OCI-LY1 (cell line): Measurements from ENCODE around the gene USP8.

Experiments used
- H2AFZ ChIP-seq: fragments of 200-600 bp; sonication (generic), shearing (Covaris generic); 2 replicates; pipeline ENCODE4 v1.6.0; 2014; ENCODE audit warnings: antibody characterized with exemption, mild to moderate bottlenecking, low read length
- H3F3A ChIP-seq: fragments of 200-600 bp; sonication (generic), shearing (Covaris generic); 2 replicates; pipeline ENCODE4 v1.6.0; 2014; ENCODE audit warnings: mild to moderate bottlenecking, antibody characterized with exemption, low read length, moderate library complexity; ENCODE audit not compliant: insufficient read depth
- H3K27ac ChIP-seq: fragments of 200-600 bp; sonication (generic); 2 replicates; pipeline ENCODE4 v1.5.1; 2014; ENCODE audit warnings: low read length, mixed run types, mild to moderate bottlenecking, low read depth; ENCODE audit not compliant: poor library complexity, severe bottlenecking
- H3K27me3 ChIP-seq: fragments of 200-600 bp; sonication (generic); 2 replicates; pipeline ENCODE4 v1.6.0; 2014; ENCODE audit warnings: antibody characterized with exemption, mild to moderate bottlenecking, low read length, moderate library complexity; ENCODE audit not compliant: insufficient read depth
- H3K36me3 ChIP-seq: fragments of 200-600 bp; sonication (generic); 2 replicates; pipeline ENCODE4 v1.6.1; 2014; ENCODE audit warnings: mild to moderate bottlenecking, antibody characterized with exemption, low read length, moderate library complexity, mixed read lengths; ENCODE audit not compliant: insufficient read depth
- H3K4me1 ChIP-seq: fragments of 200-600 bp; sonication (generic); 2 replicates; pipeline ENCODE4 v1.5.1; 2014; ENCODE audit warnings: mild to moderate bottlenecking, low read length, moderate library complexity; ENCODE audit not compliant: insufficient read depth, severe bottlenecking
- H3K4me2 ChIP-seq: fragments of 200-600 bp; sonication (generic), shearing (Covaris generic); 2 replicates; pipeline ENCODE4 v1.6.1; 2014; ENCODE audit warnings: low read length
- H3K4me3 ChIP-seq: fragments of 200-600 bp; sonication (generic); 2 replicates; pipeline ENCODE4 v1.5.1; 2014; ENCODE audit warnings: low read length, low read depth, mild to moderate bottlenecking, mixed read lengths; ENCODE audit not compliant: poor library complexity, severe bottlenecking
- H3K79me2 ChIP-seq: fragments of 200-600 bp; shearing (Covaris generic); 2 replicates; pipeline ENCODE4 v1.6.1; 2016; ENCODE audit warnings: mixed run types, low read length, mixed read lengths; ENCODE audit not compliant: insufficient read depth
- H3K9ac ChIP-seq: fragments of 200-600 bp; sonication (generic), shearing (Covaris generic); 2 replicates; pipeline ENCODE4 v1.6.1; 2014; ENCODE audit warnings: mild to moderate bottlenecking, low read length, mixed read lengths
- H3K9me2 ChIP-seq: fragments of 200-600 bp; sonication (generic), shearing (Covaris generic); 2 replicates; pipeline ENCODE4 v1.6.1; 2014; ENCODE audit warnings: low read depth, mild to moderate bottlenecking, low read length, mixed read lengths
- H3K9me3 ChIP-seq: fragments of 200-600 bp; shearing (Covaris generic); 2 replicates; pipeline ENCODE4 v1.6.1; 2014; ENCODE audit warnings: low read length, mixed read lengths
- H4K20me1 ChIP-seq: fragments of 200-600 bp; sonication (generic), shearing (Covaris generic); 2 replicates; pipeline ENCODE4 v1.6.0; 2016; ENCODE audit warnings: mild to moderate bottlenecking, low read length; ENCODE audit not compliant: insufficient read depth
- CTCF ChIP-seq: fragments of 200-600 bp; sonication (generic), shearing (Covaris generic); IDR thresholded peaks from 2 replicates; pipeline ENCODE4 v1.5.1; 2017; ENCODE audit warnings: mild to moderate bottlenecking, antibody characterized with exemption, low read length, moderate library complexity, mixed read lengths
- EZH2 ChIP-seq: fragments of 200-600 bp; sonication (generic), shearing (Covaris generic); IDR thresholded peaks from 2 replicates; pipeline ENCODE4 v1.8.0; 2017; ENCODE audit warnings: borderline replicate concordance, mixed run types, mild to moderate bottlenecking, antibody characterized with exemption, low read length, moderate library complexity, mixed read lengths

Gene USP8

GRCh38 chr15:50431204-50431603, 7.0 kb downstream of the USP8 start:
- Histone ChIP-seq H3K4me3 (no peak overlapping the region), H3K9ac (no peak overlapping the region), H3F3A (no peaks in the 10 kb centered on the region), H3K36me3 (peaks cover 12% of the 10 kb centered on the region), H3K9me3 (no peaks in the 10 kb centered on the region), H2AFZ (no peak overlapping the region), H3K4me2 (no peak overlapping the region), H3K27me3 (no peaks in the 10 kb centered on the region), H3K27ac (no peak overlapping the region), H3K4me1 (peaks cover 4% of the 10 kb centered on the region), H3K79me2 (peaks cover 81% of the 10 kb centered on the region), H4K20me1 (0 out of 2 replicates have a peak, but pooled peaks cover 3% of the 10 kb centered on the region), H3K9me2 (no peaks in the 10 kb centered on the region)
- no peak for TF ChIP-seq CTCF
- no peak for TF ChIP-seq EZH2

GRCh38 chr15:50432230-50432629, 8.0 kb downstream of the USP8 start:
- Histone ChIP-seq H3K9ac (no peak overlapping the region), H3K4me3 (no peak overlapping the region), H3K4me2 (no peak overlapping the region), H3K9me3 (no peaks in the 10 kb centered on the region), H3K9me2 (no peaks in the 10 kb centered on the region), H3K79me2 (peaks cover 80% of the 10 kb centered on the region), H3K27me3 (no peaks in the 10 kb centered on the region), H3K36me3 (peaks cover 8% of the 10 kb centered on the region), H4K20me1 (peaks cover 4% of the 10 kb centered on the region; the same call in 1 of the 2 replicates), H2AFZ (no peak overlapping the region), H3F3A (no peaks in the 10 kb centered on the region), H3K27ac (no peak overlapping the region), H3K4me1 (peaks cover 4% of the 10 kb centered on the region)
- TF ChIP-seq EZH2: no peak
- TF ChIP-seq CTCF: no peak

- H3K4me2 ChIP-seq: no peak overlapping the region
- no peak overlapping the region for H3K27ac ChIP-seq
- no peaks in the 10 kb centered on the region for H3K9me3 ChIP-seq
- H3K27me3 ChIP-seq: no peaks in the 10 kb centered on the region
- peaks cover 59% of the 10 kb centered on the region for H3K79me2 ChIP-seq
- peaks cover 2% of the 10 kb centered on the region; the same call in 1 of the 2 replicates for H4K20me1 ChIP-seq
- no peak overlapping the region for H3K9ac ChIP-seq
- H2AFZ ChIP-seq: no peak overlapping the region
- no peaks in the 10 kb centered on the region for H3F3A ChIP-seq
- TF ChIP-seq EZH2 (no peak), CTCF (no peak)
- H3K4me3 ChIP-seq: no peak overlapping the region
- H3K9me2 ChIP-seq: no peaks in the 10 kb centered on the region
- H3K4me1 ChIP-seq: peaks cover 4% of the 10 kb centered on the region
- H3K36me3 ChIP-seq: peaks cover 31% of the 10 kb centered on the region
Observed at GRCh38 chr15:50435772-50436171, 11.6 kb downstream of the USP8 start.
